Vagina (tissue), 2 donors: Measurements from ENCODE around the gene ELAPOR2.

Source experiments
- POLR2A ChIP-seq, 2 donors: fragments of 450-650 bp; IDR thresholded peaks; one replicate each; pipeline ENCODE4 v1.6.1; 2017; ENCODE audit warnings: antibody characterized with exemption in 2 of 2, mild to moderate bottlenecking in 2 of 2, moderate library complexity in 2 of 2
- POLR2AphosphoS5 ChIP-seq, 2 donors: sonication (generic); formaldehyde crosslinking; IDR thresholded peaks; one replicate each; pipeline ENCODE4 v1.9.0; 2017; ENCODE audit warnings: antibody characterized with exemption in 2 of 2, mild to moderate bottlenecking in 2 of 2, low read depth in 1 of 2; ENCODE audit not compliant: insufficient read depth in 1 of 2
- TF ChIP-seq, protein P1 (sequence below), 3 experiments: fragments of 450-650 bp in 2 of 3; fragments of 200-600 bp in 1 of 3; sonication (generic) in 1 of 3; IDR thresholded peaks; one replicate each; pipeline ENCODE4 v1.5.1; 2017 to 2019; ENCODE audit warnings: antibody characterized with exemption in 3 of 3, mild to moderate bottlenecking in 2 of 3, moderate library complexity in 2 of 3

- TF ChIP-seq, protein P1, sequence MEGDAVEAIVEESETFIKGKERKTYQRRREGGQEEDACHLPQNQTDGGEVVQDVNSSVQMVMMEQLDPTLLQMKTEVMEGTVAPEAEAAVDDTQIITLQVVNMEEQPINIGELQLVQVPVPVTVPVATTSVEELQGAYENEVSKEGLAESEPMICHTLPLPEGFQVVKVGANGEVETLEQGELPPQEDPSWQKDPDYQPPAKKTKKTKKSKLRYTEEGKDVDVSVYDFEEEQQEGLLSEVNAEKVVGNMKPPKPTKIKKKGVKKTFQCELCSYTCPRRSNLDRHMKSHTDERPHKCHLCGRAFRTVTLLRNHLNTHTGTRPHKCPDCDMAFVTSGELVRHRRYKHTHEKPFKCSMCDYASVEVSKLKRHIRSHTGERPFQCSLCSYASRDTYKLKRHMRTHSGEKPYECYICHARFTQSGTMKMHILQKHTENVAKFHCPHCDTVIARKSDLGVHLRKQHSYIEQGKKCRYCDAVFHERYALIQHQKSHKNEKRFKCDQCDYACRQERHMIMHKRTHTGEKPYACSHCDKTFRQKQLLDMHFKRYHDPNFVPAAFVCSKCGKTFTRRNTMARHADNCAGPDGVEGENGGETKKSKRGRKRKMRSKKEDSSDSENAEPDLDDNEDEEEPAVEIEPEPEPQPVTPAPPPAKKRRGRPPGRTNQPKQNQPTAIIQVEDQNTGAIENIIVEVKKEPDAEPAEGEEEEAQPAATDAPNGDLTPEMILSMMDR (IDR thresholded peaks at IDR 0.05) = no peak
- TF ChIP-seq POLR2A (IDR thresholded peaks at IDR 0.05) = no peak
- no peak for TF ChIP-seq POLR2AphosphoS5 (IDR thresholded peaks at IDR 0.05; ENCODE audit: insufficient read depth in 1 of 2, low read depth in 1 of 2)
These were observed 16.4 kb upstream of the ELAPOR2 start for GRCh38 chr7:87075671-87076404.
